Measurements from ENCODE around the gene EPS15.
"Not testable (repeated sequence)": the region's sequence is repeated elsewhere in the genome, so short reads cannot be mapped to it uniquely, and the experiment has no call there.

GRCh38 chr1:51325011-51325385 is 194.1 kb downstream of the EPS15 start:
- TF ChIP-seq CTCF (conservative IDR thresholded peaks at IDR 0.05; ENCODE audit: low read length); EZH2phosphoT487 (IDR thresholded peaks at IDR 0.05; ENCODE audit: borderline replicate concordance): not testable (repeated sequence)

Measured in Loucy (cell line).